GM12874 (cell line): ENCODE measurements around the gene SENP8.

Experiments
- TF ChIP-seq, protein P1 (sequence below): IDR thresholded peaks from 2 replicates; pipeline ENCODE4 v1.5.1; 2011; ENCODE audit warnings: low read depth, mild to moderate bottlenecking, control low read depth, low read length, moderate library complexity; ENCODE audit not compliant: insufficient read depth

SENP8 gene

DNA sequence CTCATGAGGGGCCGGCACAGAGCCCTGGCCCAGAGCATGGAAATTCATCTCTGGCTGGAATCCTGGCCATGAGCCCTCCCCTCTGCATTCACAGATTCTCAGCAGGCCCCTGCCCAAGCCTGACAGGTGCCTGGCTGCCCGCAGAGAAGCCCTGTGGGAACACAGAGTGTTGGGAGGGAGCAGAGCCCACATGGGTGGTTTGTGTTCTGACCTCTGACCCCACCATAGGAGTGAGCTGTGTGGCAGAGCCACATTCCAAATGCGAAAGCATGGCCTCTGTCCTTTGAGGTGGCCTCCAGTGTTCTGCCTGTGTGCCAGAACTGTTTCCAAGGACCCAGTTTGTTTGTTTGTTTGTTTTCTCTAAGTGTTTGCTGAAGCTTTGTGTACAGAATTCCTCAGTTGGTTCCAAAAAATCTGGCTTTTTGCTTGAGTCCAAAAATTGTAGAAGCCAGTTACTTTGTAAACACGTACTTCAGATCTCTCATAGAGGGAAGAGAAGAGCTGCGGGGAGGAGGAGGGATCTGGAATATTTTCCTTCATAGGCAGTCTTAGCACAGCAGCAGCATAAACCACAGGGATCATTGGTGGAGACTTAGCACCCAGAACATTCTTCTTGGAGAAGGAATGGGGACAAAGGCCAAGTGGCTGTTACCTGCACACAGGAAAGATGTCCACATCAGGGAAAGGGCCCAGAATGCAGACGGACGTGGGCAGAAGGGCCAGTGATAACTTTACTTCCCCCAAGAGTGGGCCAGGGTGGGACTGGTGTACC, 43.3 kb downstream of the SENP8 start:
- TF ChIP-seq, protein P1, sequence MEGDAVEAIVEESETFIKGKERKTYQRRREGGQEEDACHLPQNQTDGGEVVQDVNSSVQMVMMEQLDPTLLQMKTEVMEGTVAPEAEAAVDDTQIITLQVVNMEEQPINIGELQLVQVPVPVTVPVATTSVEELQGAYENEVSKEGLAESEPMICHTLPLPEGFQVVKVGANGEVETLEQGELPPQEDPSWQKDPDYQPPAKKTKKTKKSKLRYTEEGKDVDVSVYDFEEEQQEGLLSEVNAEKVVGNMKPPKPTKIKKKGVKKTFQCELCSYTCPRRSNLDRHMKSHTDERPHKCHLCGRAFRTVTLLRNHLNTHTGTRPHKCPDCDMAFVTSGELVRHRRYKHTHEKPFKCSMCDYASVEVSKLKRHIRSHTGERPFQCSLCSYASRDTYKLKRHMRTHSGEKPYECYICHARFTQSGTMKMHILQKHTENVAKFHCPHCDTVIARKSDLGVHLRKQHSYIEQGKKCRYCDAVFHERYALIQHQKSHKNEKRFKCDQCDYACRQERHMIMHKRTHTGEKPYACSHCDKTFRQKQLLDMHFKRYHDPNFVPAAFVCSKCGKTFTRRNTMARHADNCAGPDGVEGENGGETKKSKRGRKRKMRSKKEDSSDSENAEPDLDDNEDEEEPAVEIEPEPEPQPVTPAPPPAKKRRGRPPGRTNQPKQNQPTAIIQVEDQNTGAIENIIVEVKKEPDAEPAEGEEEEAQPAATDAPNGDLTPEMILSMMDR = no peak

GRCh38 chr15:72162569-72162968, 44.4 kb downstream of the SENP8 start:
- TF ChIP-seq, protein P1 = no peak

DNA sequence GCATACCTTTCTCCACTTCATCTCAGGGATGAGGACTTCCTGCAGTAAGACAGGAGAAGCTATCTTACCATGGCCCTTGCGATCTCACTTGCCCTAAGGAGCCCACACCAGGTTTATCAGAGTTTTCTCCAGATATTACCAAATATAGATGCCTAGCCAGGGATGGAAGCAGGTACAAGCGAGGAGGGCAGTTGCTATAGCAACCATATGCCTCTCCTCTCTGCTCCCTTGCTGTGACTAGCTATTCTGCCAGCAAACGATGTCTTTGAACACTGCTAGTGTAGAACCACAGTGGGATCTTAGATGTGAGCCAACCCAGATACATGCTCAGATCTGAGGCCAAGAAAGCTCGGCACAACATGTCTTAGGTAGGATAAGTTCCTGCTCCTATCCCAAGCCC, 45.5 kb downstream of the SENP8 start:
- TF ChIP-seq, protein P1 = no peak

DNA sequence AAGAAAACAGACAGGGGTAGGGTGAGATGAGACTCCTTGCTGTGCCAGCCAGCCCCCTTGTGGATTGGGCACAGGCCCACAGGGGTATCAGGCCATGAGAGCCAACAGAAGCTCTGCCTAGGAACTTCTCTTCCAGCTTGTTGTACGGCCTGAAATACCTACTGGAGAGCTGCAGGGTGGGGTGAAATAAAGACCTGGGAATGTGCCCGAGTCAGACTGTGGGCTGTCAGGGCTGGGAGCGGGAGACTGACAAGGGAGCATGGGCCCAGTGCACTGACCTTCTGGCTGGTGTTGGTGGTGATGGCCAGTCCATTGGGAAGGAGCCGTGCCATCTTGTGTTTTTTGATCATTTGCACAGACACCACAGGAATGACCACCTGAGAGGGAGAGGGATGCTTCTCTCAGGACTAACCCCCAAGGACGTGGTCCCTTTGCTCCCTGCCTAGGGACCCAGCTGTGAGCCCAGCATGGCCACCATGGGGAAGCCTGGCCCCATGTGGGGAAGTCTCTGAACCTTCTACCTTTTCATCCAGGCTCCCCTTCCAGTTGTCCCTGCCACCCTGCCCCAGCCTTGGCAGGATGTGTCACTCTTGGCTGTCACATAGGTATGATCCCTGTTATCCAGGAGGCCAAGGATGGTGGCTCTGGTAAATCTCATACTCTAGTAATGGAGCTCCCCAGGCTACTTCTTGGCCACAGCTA, 48.7 kb downstream of the SENP8 start:
- TF ChIP-seq, protein P1 = no peak

DNA sequence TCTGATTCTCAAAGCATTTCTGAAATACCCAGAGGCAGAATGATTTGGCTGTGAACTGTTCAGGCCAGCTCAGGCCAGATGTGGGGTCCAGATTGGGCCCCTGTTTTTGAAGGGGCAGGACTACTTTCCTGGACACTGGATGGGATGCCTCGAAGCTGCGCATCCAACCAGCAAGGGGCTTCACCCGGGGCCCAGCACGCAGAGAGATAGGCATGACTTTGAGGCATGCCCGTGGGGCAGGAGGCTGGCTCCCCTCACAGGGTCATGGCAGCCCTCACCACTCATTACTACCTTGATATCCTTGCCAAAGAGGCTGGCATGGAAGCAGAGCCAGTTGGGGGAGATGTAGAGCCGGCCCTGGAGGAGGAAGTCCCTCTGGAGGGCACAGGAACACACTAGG, 49.2 kb downstream of the SENP8 start:
- TF ChIP-seq, protein P1 = no peak

DNA sequence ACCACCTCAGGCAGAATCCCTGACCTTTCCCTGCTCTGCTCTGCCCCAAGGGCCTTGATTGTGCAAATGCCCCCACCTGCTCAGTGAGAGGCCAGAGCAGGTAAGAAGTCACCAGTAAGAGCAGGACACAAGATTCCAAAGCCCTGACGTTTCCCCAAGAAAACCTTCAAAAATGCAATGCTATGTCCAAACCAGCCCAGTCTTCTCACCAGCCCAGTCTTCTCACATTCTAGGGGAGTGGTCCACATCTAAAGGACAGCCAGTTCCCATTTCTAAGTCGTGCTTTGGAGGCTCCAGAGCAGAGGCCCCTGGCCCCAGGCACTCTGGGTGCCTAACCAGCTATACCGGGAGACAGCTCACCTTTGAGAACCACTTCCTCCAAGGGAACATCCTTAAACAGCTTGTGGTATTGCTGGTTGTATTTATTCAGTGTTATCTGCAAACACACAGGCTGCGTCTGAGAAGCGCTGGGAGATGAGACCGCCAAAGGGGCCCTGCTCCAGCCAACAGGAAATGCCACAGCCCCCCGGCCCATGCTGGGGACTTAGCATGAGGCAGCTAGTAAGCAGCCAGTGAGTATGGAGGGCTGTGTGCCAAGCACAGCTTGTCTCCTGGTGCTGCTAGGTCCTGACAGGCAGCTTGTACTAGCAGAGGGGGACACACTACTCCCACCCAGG, 50.1 kb downstream of the SENP8 start:
- TF ChIP-seq, protein P1 = no peak

DNA sequence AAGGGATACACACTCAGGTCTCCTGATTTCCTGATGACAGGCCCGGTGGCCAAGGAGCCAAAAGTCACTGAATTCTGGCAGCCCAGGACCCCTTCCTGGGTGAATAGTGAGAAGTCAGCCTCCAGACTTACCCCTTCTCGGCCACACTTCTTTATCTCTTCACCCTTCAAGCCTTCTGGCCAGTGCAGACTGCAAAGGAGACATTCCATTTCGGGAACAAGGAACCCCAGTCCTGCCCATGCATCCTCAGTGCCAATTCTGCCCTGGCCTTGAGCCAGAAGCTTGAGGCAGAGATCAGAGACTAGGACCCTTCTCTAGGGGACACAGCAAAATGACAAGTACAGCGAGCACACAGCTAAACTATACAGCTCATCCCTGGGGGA, 50.6 kb downstream of the SENP8 start:
- TF ChIP-seq, protein P1 = no peak
